ENCODE measurements around the gene MEIS2.

The MEIS2 gene

GRCh38 chr15:36924034-36924433 is 176.3 kb downstream of the MEIS2 start:
- no peak for DNase-seq

- DNase-seq = no peak
These were observed 178.8 kb downstream of the MEIS2 start for GRCh38 chr15:36921484-36922091.

- DNase-seq = no peak
These were observed 182.7 kb downstream of the MEIS2 start for GRCh38 chr15:36917411-36918267.

GRCh38 chr15:36914960-36915808 is 185.2 kb downstream of the MEIS2 start:
- DNase-seq = no peak

GRCh38 chr15:36914466-36914865 is 185.9 kb downstream of the MEIS2 start:
- no peak for DNase-seq

- no peak for DNase-seq
These were observed 188.0 kb downstream of the MEIS2 start for GRCh38 chr15:36912311-36912712.

- no peak for DNase-seq
These were observed 188.9 kb downstream of the MEIS2 start for GRCh38 chr15:36911322-36911944.

GRCh38 chr15:36908991-36909390 is 191.4 kb downstream of the MEIS2 start:
- no peak for DNase-seq

- DNase-seq = no peak
These were observed 193.1 kb downstream of the MEIS2 start for GRCh38 chr15:36907295-36907694.

GRCh38 chr15:36905908-36906307 is 194.4 kb downstream of the MEIS2 start:
- DNase-seq = no peak

GRCh38 chr15:36904715-36905114 is 195.6 kb downstream of the MEIS2 start:
- no peak for DNase-seq

GRCh38 chr15:36903922-36904556 is 196.3 kb downstream of the MEIS2 start:
- DNase-seq = no peak

GRCh38 chr15:36903195-36903594 is 197.2 kb downstream of the MEIS2 start:
- DNase-seq = no peak

GRCh38 chr15:36901012-36901411 is 199.3 kb downstream of the MEIS2 start:
- DNase-seq = no peak

GRCh38 chr15:36899696-36900095 is 200.7 kb downstream of the MEIS2 start:
- no peak for DNase-seq

GRCh38 chr15:36898536-36899126 is 201.7 kb downstream of the MEIS2 start:
- DNase-seq = no peak

- no peak for DNase-seq
These were observed 202.5 kb downstream of the MEIS2 start for GRCh38 chr15:36897834-36898233.

GRCh38 chr15:36896949-36897348 is 203.4 kb downstream of the MEIS2 start:
- no peak for DNase-seq

- DNase-seq = no peak
These were observed 206.3 kb downstream of the MEIS2 start for GRCh38 chr15:36894075-36894474.

GRCh38 chr15:36893276-36893675 is 207.1 kb downstream of the MEIS2 start:
- DNase-seq = no peak

GRCh38 chr15:36888011-36888992 is 212.0 kb downstream of the MEIS2 start:
- DNase-seq = no peak
